HG03342 (cell line): Measurements from ENCODE around the gene CTRL.
A peak's percentile ranks its signal among the peaks of the same experiment; 100 is the strongest.

Source experiments
- ATAC-seq: cut with Tn5 transposase; IDR thresholded peaks from one replicate; pipeline ENCODE4 v1.9.1; 2021; ENCODE audit warnings: mild to moderate bottlenecking, moderate library complexity; ENCODE audit not compliant: unreplicated experiment

CTRL gene

DNA sequence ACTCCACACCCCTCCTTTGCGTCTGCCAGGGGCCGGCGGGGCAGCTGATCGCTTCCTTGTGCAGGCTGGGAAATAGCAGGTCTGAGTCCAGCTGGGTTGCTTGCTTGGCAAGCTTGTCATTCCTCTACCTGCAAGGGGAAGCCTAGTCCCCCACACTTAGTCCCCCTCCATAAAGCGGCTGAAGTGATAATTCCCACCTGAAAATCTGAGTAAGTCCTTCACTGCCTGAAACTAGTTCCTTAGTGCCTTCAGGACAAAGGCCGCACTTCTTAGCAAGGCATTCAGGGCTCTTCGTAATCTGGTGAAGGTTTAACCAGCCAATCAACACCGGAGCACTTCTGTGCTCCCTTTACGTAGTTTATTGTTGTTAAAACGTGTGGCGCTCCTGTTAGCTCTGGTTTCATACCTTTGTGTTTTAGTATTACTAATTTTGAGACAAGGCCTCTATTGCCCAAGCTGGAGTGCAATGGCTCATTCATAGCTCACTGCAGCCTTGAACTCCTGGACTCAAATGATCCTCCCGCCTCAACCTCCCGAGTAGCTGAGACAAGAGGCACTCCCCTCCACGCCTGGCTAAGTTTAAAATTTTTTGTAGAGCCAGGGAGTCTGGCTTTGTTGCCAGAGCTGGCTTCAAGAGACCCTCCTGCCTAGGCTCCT, 37.8 kb downstream of the CTRL start:
- no peak for ATAC-seq

DNA sequence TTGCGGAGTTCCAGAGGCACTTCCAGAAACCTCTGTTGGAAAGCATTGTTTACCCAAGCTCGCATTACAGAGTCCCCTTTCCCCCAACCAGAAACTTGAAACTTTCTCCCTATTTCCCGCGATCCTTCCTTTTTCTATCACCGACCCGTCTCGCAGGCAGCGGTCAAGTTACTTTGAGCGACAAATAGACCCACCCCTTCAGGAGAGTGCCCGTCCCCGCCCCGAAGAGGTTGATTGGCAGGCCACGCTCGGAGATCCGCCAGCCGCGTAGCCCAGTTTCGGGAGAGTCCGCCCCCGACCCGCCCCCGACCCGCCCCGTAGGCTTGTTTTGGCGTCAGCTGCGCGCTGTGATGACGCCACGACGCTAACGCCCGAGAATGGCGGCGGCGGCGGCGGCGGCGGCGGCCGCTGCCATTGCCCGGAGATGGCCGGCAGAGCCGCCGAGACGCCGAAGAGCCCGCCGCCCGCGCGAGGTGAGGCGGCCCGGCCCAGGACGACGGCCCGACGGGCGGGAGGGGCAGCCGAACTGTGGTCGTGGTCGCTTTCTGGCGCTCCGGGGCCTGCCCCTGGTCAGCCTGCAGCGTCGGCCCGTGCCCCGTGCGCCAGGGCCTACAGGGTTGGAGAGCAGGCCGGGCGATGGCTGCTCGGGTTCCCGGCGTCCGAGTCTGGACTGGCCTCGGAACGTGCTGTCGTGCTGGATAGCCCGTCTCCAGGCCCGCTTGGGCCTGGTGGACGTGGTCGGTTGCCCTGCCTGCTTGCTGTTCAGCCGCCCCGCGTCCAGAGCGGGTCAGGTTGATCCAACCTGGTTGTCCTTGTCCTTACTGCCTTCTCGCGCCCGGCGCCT, 38.5 kb downstream of the CTRL start, which contains the start of gene PSKH1:
TSS of gene PSKH1 (plus strand) at position 356 of the 844 bp plus-strand sequence. CDS start 15,496 bp downstream, outside the sequence.
- peak; percentile 89 for ATAC-seq

DNA sequence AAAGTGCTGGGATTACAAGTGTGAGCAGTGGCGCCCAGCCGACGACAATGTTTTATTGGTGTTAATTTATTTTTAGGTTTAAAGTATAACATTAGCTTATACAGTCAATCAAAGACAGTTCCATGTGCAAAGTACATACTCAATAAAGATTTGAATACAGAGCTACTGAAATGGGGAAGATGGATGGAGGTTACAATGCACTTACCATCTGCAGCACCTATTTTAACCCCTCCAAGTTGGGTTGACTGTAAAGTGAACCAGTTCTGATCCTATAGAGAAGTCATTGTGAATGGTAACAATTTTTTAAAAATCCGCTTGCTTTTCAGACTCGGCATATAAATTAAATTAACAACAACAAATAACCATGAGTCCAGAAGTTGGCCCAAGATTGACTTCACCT, 39.3 kb downstream of the CTRL start:
- ATAC-seq: no peak

DNA sequence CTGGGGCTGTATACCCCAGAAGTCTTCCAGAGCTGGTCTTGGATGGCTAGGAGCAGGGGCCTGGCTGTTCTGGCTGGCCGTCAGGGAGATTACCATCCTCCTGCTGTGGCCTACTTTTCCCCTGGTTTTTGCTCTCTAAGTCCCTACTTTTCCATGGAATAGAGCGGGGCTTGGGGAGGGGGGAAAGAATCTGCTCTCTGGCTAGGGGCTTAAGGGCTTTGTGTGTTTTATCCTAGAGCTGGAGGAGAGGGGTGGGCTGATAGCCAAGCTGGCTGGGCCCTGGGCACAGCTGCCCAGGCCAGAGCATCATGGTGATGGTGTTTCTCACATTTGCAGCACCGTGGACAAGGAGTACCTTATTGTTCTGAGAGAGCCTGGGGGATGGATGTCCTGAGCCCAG, 43.3 kb downstream of the CTRL start:
- no peak for ATAC-seq

DNA sequence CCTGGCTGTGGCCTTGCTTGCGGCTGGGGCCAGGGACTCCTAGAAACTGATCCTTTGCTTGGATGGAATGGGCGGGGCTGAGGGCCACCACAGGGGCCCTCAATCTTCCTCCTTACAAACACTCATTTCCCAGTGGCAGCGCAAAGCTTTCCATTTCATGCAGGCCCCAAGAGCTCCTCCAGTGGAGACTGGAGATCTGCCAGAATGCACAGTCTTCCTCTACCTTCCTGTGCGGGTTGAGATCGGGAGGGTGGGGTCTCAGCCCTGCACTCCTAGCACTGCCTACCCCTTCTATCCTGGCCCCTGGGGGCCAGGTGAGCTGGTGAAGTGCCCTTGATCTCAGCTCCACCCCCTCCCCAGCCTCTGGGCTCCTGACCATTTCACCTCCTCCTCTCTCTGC, 45.3 kb downstream of the CTRL start:
- no peak for ATAC-seq

DNA sequence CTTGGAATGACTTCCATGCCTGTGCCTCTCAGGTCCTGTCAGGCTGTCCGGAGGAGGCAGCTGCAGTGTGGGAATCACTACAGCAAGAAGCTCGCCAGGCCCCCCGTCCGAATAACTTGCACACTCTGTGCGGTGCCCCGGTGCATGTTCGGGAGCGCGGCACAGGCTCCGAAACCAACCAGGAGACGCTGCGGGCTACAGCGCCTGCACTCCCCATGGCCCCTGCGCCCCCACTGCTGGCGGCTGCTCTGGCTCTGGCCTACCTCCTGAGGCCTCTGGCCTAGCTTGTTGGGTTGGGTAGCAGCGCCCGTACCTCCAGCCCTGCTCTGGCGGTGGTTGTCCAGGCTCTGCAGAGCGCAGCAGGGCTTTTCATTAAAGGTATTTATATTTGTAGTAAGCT, 45.7 kb downstream of the CTRL start:
- no peak for ATAC-seq

DNA sequence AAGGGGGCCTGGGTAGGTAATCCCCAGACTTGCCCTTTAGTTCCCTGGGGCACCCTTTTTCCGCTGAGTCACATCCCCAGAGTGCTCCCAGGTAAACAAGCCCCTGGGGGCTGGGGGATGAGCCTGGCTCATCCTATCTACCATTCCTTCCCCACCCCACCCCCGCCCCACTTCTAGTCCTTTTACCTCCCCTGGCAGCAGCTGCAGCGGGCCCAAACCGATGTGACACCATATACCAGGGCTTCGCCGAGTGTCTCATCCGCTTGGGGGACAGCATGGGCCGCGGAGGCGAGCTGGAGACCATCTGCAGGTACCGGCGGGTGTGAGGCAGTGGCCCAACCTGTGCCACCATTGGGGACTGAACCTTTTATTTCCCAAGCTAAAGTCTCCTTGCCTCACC, 46.1 kb downstream of the CTRL start:
- no peak for ATAC-seq

DNA sequence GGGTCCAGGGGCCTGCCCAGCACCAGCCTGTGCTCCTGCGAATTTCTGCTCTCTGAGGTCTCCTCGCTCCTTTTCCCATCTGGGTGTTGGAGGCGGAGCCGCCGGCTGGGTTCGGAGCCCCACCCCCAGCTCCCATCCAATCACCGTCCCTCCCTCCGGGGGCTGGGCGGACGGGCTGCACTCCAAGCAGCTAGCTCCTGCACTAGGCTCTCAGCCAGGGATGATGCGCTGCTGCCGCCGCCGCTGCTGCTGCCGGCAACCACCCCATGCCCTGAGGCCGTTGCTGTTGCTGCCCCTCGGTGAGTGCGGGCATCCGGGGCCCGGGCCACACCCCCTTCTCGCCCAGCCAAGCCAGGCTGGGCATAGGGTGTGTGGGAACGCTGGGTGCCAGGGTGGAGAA, 47.0 kb downstream of the CTRL start, which contains the start of gene NRN1L:
TSS of gene NRN1L (plus strand) at position 202 of the 400 bp plus-strand sequence. CDS start at position 221, 19 bp downstream.
- no peak for ATAC-seq

DNA sequence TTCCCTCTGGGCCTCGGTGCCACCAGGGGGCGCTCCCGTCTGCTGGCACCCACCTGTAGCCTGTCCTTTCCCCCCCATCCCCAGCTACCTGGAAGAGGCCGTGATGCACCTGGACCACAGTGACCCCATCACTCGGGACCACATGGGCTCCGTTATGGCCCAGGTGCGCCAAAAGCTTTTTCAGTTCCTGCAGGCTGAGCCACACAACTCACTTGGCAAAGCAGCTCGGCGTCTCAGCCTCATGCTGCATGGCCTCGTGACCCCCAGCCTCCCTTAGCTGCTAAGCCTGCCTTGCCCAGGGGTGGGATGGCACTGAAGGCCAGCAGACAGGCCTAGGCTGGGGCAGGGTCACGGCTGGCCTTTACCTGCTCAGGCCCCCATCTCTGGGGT, 47.8 kb downstream of the CTRL start:
- no peak for ATAC-seq

DNA sequence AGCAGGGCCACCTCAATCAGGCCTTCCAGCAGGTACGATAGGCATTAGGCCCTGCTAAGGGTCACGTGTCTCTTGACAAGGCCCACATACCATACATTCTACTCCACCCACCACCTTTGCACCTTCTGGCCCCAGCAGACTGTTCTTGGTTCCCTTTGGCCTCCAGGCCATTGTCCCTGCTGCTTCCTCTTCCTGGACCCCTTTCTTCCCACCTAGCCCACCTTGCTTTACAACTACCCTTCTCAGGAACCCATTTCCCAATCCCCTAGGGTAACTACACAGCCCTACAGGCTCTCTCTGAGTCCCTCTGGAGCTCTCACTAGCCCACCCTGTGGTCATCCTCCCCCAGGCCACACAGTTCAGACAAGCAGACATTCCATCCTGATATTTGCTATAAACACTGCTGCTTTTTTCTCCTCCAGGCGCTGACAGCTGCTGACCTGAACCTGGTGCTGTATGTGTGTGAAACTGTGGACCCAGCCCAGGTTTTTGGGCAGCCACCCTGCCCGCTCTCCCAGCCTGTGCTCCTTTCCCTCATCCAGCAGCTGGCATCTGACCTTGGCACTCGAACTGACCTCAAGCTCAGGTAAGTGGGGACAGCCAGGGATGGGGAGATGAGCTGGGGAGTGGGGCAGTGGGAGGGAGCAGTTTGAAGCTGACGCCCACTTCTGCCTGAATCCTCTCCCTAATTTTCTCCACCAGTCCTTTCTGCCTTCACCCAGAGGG, 48.4 kb downstream of the CTRL start:
- no peak for ATAC-seq

DNA sequence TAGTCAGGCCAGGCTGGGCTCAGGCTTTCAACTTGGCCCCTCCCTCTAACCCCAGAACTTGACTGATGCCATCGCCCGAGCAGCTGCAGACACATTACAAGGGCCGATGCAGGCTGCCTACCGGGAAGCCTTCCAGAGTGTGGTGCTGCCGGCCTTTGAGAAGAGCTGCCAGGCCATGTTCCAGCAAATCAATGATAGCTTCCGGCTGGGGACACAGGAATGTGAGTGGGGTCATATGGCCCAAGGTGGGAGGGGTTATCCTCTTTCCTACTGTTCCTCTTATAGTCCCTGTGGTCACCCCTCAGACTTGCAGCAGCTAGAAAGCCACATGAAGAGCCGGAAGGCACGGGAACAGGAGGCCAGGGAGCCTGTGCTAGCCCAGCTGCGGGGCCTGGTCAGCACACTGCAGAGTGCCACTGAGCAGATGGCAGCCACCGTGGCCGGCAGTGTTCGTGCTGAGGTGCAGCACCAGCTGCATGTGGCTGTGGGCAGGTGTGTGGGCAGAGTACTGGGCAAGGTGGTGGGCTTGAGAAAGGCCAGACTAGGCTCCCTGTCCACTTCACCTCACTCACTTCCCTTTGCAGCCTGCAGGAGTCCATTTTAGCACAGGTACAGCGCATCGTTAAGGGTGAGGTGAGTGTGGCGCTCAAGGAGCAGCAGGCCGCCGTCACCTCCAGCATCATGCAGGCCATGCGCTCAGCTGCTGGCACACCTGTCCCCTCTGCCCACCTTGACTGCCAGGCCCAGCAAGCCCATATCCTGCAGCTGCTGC, 49.1 kb downstream of the CTRL start:
- no peak for ATAC-seq

DNA sequence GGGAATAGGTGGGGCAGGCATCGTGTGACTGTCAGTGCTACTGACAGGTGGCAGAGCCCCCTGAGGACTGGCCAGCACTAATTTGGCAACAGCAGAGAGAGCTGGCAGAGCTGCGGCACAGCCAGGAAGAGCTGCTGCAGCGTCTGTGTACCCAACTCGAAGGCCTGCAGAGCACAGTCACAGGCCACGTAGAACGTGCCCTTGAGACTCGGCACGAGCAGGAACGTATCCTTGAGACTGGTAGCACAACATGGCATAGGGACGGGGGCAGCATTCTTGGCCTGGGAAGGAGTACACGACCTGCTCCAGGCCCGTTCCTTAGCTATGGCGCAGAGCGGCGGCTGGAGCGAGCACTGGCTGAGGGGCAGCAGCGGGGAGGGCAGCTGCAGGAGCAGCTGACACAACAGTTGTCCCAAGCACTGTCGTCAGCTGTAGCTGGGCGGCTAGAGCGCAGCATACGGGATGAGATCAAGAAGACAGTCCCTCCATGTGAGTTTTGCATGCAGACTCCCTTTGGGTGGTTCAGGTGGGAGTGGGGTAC, 50.0 kb downstream of the CTRL start:
- no peak for ATAC-seq

DNA sequence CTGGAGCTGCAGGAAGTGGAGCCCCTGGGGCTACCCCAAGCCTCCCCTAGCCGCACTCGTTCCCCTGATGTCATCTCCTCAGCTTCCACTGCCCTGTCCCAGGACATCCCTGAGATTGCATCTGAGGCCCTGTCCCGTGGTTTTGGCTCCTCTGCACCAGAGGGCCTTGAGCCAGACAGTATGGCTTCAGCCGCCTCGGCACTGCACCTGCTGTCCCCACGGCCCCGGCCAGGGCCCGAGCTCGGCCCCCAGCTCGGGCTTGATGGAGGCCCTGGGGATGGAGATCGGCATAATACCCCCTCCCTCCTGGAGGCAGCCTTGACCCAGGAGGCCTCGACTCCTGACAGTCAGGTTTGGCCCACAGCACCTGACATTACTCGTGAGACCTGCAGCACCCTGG, 51.1 kb downstream of the CTRL start:
- ATAC-seq: no peak

DNA sequence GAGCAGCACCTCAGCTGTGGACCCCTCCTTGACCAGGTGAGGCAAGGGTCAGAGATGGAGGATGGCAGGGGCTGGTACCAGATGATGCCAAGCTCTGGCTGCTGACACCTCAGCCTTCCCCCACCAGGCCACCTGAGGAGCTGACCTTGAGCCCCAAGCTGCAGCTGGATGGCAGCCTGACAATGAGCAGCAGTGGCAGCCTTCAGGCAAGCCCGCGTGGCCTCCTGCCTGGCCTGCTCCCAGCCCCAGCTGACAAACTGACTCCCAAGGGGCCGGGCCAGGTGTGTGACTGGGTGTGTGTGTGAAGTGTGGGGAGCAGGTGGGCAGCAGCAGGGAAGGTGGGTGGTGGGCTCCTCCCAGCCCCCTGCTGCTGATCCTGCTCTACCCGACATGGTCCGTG, 51.7 kb downstream of the CTRL start:
- no peak for ATAC-seq
